ENCODE measurements around the gene DLG1.

DNA sequence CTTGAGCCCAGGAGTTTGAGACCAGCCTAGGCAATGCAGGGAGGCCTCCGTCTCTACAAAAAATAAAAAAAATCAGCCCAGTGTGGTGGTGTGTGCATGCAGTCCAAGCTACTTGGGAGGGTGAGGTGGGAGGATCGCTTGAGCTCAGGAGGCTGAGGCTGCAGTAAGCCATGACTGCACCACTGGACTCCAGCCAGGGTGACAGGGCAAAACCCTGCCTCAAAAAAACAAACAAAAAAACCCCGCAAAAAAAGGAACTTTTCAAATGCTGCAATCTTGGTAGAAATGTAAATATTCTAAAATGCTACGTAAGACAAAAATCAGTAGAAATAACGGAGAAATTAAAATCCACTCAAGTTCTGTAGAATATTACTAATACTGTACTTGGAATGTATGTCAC is 160.7 kb downstream of the DLG1 start:
- TF ChIP-seq, protein P1, sequence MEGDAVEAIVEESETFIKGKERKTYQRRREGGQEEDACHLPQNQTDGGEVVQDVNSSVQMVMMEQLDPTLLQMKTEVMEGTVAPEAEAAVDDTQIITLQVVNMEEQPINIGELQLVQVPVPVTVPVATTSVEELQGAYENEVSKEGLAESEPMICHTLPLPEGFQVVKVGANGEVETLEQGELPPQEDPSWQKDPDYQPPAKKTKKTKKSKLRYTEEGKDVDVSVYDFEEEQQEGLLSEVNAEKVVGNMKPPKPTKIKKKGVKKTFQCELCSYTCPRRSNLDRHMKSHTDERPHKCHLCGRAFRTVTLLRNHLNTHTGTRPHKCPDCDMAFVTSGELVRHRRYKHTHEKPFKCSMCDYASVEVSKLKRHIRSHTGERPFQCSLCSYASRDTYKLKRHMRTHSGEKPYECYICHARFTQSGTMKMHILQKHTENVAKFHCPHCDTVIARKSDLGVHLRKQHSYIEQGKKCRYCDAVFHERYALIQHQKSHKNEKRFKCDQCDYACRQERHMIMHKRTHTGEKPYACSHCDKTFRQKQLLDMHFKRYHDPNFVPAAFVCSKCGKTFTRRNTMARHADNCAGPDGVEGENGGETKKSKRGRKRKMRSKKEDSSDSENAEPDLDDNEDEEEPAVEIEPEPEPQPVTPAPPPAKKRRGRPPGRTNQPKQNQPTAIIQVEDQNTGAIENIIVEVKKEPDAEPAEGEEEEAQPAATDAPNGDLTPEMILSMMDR (IDR thresholded peaks at IDR 0.05), result no peak
- TF ChIP-seq POLR2AphosphoS5 (IDR thresholded peaks at IDR 0.05) (no peak), POLR2A (IDR thresholded peaks at IDR 0.05) (no peak)
